A673 (cell line): ENCODE measurements around the gene TNNI3. TPM values are rescaled to one million over a fixed set of nuclear protein-coding genes. Genes with fewer than 3 reads are reported as not detected.

Experiments
- BruUV-seq: library from RNA; stranded (reverse); fragments of 400-500 nt; replicated peaks from 2 replicates; lab custom pipeline; 2021; lab: Mats Ljungman, UMichigan
- CTCF ChIA-PET: fragments of 300-600 bp; sonication (Branson Sonifier 250); formaldehyde crosslinking; loops from one replicate; lab custom pipeline; 2022; ENCODE audit warnings: antibody characterized with exemption; lab: Charles Lee
- POLR2A ChIA-PET: fragments of 300-600 bp; sonication (Branson Sonifier 250); formaldehyde crosslinking; loops from one replicate; lab custom pipeline; 2022; ENCODE audit warnings: antibody characterized with exemption; ENCODE audit not compliant: low non-redundant PET; lab: Charles Lee
- DNase-seq: peaks from one replicate; pipeline ENCODE4 v3.0.0-alpha.2; 2015; ENCODE audit warnings: low spot score
- H3K27ac ChIP-seq: fragments of 200-600 bp; sonication (generic); 2 replicates; pipeline ENCODE4 v1.5.1; 2016; ENCODE audit warnings: mixed run types, low read depth, mild to moderate bottlenecking, mixed read lengths, antibody characterized with exemption, low read length; ENCODE audit not compliant: poor library complexity, severe bottlenecking
- H3K27me3 ChIP-seq: fragments of 200-600 bp; sonication (generic); replicated peaks from 2 replicates; pipeline ENCODE4 v1.6.1; 2017; ENCODE audit warnings: mixed run types, low read depth, mild to moderate bottlenecking, mixed read lengths, antibody characterized with exemption, low read length; ENCODE audit not compliant: insufficient read depth, poor library complexity
- H3K36me3 ChIP-seq: fragments of 200-600 bp; sonication (generic); 2 replicates; pipeline ENCODE4 v1.6.1; 2016; ENCODE audit warnings: mixed run types, mild to moderate bottlenecking, mixed read lengths, antibody characterized with exemption, low read length; ENCODE audit not compliant: insufficient read depth, poor library complexity, severe bottlenecking
- H3K4me1 ChIP-seq: fragments of 200-600 bp; sonication (generic); 2 replicates; pipeline ENCODE4 v1.6.1; 2017; ENCODE audit warnings: mixed run types, mild to moderate bottlenecking, mixed read lengths, antibody characterized with exemption, low read length; ENCODE audit not compliant: insufficient read depth, poor library complexity, severe bottlenecking
- H3K4me3 ChIP-seq: fragments of 200-600 bp; sonication (generic); 2 replicates; pipeline ENCODE4 v1.5.1; 2016; ENCODE audit warnings: low read depth, mixed run types, mild to moderate bottlenecking, mixed read lengths, low read length; ENCODE audit not compliant: poor library complexity, severe bottlenecking
- H3K9me3 ChIP-seq: fragments of 200-600 bp; sonication (generic); 2 replicates; pipeline ENCODE4 v1.6.1; 2016; ENCODE audit warnings: mixed run types, low read depth, mild to moderate bottlenecking, mixed read lengths, antibody characterized with exemption, low read length; ENCODE audit not compliant: poor library complexity, severe bottlenecking
- CTCF ChIP-seq: fragments of 300-800, 200-600 bp; sonication (generic); conservative IDR thresholded peaks from 2 replicates; pipeline ENCODE4 v1.5.1; 2017; ENCODE audit warnings: low read depth, mild to moderate bottlenecking, antibody characterized with exemption, low read length, moderate library complexity, mixed read lengths
- EZH2 ChIP-seq: fragments of 200-600 bp; sonication (generic); IDR thresholded peaks from 2 replicates; pipeline ENCODE4 v1.6.1; 2017; ENCODE audit warnings: borderline replicate concordance, low read depth, mild to moderate bottlenecking, mixed read lengths, antibody characterized with exemption, low read length; ENCODE audit not compliant: poor library complexity, severe bottlenecking
- intact Hi-C: fragments of 100-400 bp; cut with micrococcal nuclease; formaldehyde crosslinking; loops from one replicate; pipeline ENCODE4 v1.10.0; 2022; ENCODE audit not compliant: unreplicated experiment
- total RNA-seq: library from RNA; stranded (reverse); gene quantifications from 2 replicates; pipeline ENCODE4 v1.2.3, GENCODE V29; 2021

TNNI3 gene
- total RNA-seq, 1 experiment from 2014 or later: 12.8 TPM

GRCh38 chr19:55145232-55145631, 12.3 kb downstream of the TNNI3 start:
- TF ChIP-seq EZH2 (no peak), CTCF (no peak)
- ChIA-PET CTCF (no interaction called here), POLR2A (no interaction called here)
- no TSS peak for BruUV-seq
- DNase-seq: no peak
- Histone ChIP-seq H3K4me3 (peak overlapping the region; percentile 53), H3K27me3 (no peaks in the 10 kb centered on the region), H3K36me3 (no peaks in the 10 kb centered on the region), H3K9me3 (no peaks in the 10 kb centered on the region), H3K4me1 (peaks cover 17% of the 10 kb centered on the region), H3K27ac (no peak overlapping the region)
- intact Hi-C loops: no loop called here

- DNase-seq: no peak
- POLR2A ChIA-PET: no interaction called here
- Histone ChIP-seq H3K9me3 (no peaks in the 10 kb centered on the region), H3K4me3 (peak overlapping the region; percentile 10), H3K4me1 (peaks cover 7% of the 10 kb centered on the region), H3K27me3 (no peaks in the 10 kb centered on the region), H3K27ac (no peak overlapping the region), H3K36me3 (no peaks in the 10 kb centered on the region)
- intact Hi-C loops: loop anchor here (1.0 to 5.0 kb wide), 2 partner anchors 277 to 491 kb away; no protein-coding TSS in a partner anchor
- CTCF ChIA-PET: interaction anchor here (0.7 to 1.9 kb wide), 7 partner anchors 18 to 373 kb away, joined by 3 to 9 read pairs (median 4); no protein-coding TSS in a partner anchor
- TF ChIP-seq EZH2 (no peak), CTCF (no peak)
- BruUV-seq: no TSS peak
Measured at GRCh38 chr19:55141696-55142095, 15.8 kb downstream of the TNNI3 start.

- CTCF ChIA-PET: no interaction called here
- no peak overlapping the region for H3K27ac ChIP-seq
- no peak for TF ChIP-seq EZH2
- no peak for TF ChIP-seq CTCF
- BruUV-seq: no TSS peak
- H3K27me3 ChIP-seq: no peaks in the 10 kb centered on the region
- peaks cover 4% of the 10 kb centered on the region for H3K4me1 ChIP-seq
- no peaks in the 10 kb centered on the region for H3K9me3 ChIP-seq
- H3K4me3 ChIP-seq: no peak overlapping the region
- POLR2A ChIA-PET: no interaction called here
- DNase-seq: no peak
- no peaks in the 10 kb centered on the region for H3K36me3 ChIP-seq
- intact Hi-C loops: no loop called here
Measured at GRCh38 chr19:55137915-55138314, 19.6 kb downstream of the TNNI3 start.
